Esophagus (tissue), 2 donors: Measurements from ENCODE around the gene MEF2D. TPM values are rescaled to one million over a fixed set of nuclear protein-coding genes. Genes with fewer than 3 reads are reported as not detected.

Experiments
- H3K27ac ChIP-seq, 2 donors: one replicate each; pipeline ENCODE4 v1.5.1; 2013; ENCODE audit warnings: low read depth in 2 of 2, mild to moderate bottlenecking in 2 of 2, inconsistent platforms in 1 of 2, low read length in 1 of 2, moderate library complexity in 1 of 2
- H3K27me3 ChIP-seq, 2 donors: one replicate each; pipeline ENCODE4 v1.6.1; 2013; ENCODE audit warnings: low read length in 2 of 2, control low read depth in 1 of 2, mild to moderate bottlenecking in 1 of 2; ENCODE audit not compliant: insufficient read depth in 2 of 2, control insufficient read depth in 1 of 2
- H3K36me3 ChIP-seq, 2 donors: one replicate each; pipeline ENCODE4 v1.6.1; 2013; ENCODE audit warnings: low read length in 1 of 2; ENCODE audit not compliant: control insufficient read depth in 2 of 2, insufficient read depth in 2 of 2
- H3K4me1 ChIP-seq, 2 donors: one replicate each; pipeline ENCODE4 v1.6.1; 2013; ENCODE audit warnings: low read length in 1 of 2; ENCODE audit not compliant: control insufficient read depth in 2 of 2, insufficient read depth in 2 of 2
- H3K4me3 ChIP-seq, 2 donors: one replicate each; pipeline ENCODE4 v1.5.1; 2013; ENCODE audit warnings: low read length in 2 of 2, mild to moderate bottlenecking in 2 of 2, low read depth in 1 of 2, moderate library complexity in 1 of 2
- H3K9me3 ChIP-seq, 2 donors: one replicate each; pipeline ENCODE4 v1.6.1; 2013; ENCODE audit warnings: mild to moderate bottlenecking in 2 of 2, low read depth in 1 of 2, low read length in 1 of 2, moderate library complexity in 1 of 2; ENCODE audit not compliant: control insufficient read depth in 2 of 2, insufficient read depth in 1 of 2
- WGBS, 2 donors: extraction: QIAGEN DNeasy Blood & Tissue Kit; methylation state at CpG; one replicate each; pipeline ENCODE4 v1.1.7; 2013; 5-methylcytosine and 5-hydroxymethylcytosine counted together
- polyA plus RNA-seq, 2 donors: library from polyadenylated mRNA; stranded (reverse); fragments of 200-250 nt; gene quantifications; one replicate each; pipeline ENCODE4 v1.2.3, GENCODE V29; 2013
- donor health status: healthy with polysubstance abuse.
- donor health status: Bipolar disorder and iron deficiency.

Gene MEF2D
- polyA plus RNA-seq: 10 to 100 TPM in 1 of 2 donors, 1 to 10 TPM in 1; 8.5 to 13.5 TPM

GRCh38 chr1:156500543-156500792 lies at the start of gene MEF2D:
Gene MEF2D, minus strand, starts transcription at chr1:156500775. Its CDS starts 17,483 bp downstream, at chr1:156483292.
- WGBS, 2 donors: 0 to 1% methylated on average over 19 to 27 of the region's 27 CpGs
- no peaks in the 10 kb centered on the region for H3K27me3 ChIP-seq
- peaks cover 5 to 39% of the 10 kb centered on the region in 2 donors for H3K4me1 ChIP-seq
- H3K9me3 ChIP-seq: no peaks in the 10 kb centered on the region
- no peaks in the 10 kb centered on the region for H3K36me3 ChIP-seq
- peak within 1 kb of the TSS; percentile 79 to 92 for H3K4me3 ChIP-seq
- peak within 1 kb of the TSS; percentile 99 for H3K27ac ChIP-seq

DNA sequence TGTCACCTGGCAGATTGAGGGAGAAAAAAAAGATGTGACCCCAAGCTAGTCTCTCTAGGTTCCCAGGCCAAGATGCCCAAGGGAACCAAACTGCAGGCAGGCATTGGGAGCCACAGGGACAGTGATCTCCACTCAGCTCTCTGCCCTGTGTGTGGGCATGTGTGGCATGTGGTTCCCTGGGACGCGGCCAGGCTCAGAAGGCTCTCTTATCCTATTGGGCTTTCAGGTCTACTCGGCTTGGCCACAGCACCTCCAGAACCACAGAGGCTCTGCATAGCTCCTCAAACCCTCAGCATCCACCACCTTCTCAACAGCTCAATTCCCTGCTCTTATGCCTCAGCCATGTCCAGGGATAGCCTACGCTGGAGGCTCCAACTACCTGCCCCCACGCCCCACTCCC lies 49.8 kb upstream of the MEF2D start:
- H3K36me3 ChIP-seq: peaks cover 0 to 7% of the 10 kb centered on the region in 2 donors
- WGBS, 2 donors: 82 to 83% methylated on average over 5 of the region's 5 CpGs
- H3K4me1 ChIP-seq: no peaks in the 10 kb centered on the region
- H3K27me3 ChIP-seq: no peaks in the 10 kb centered on the region
- no peak overlapping the region for H3K27ac ChIP-seq
- H3K4me3 ChIP-seq: no peak overlapping the region
- H3K9me3 ChIP-seq: no peaks in the 10 kb centered on the region

DNA sequence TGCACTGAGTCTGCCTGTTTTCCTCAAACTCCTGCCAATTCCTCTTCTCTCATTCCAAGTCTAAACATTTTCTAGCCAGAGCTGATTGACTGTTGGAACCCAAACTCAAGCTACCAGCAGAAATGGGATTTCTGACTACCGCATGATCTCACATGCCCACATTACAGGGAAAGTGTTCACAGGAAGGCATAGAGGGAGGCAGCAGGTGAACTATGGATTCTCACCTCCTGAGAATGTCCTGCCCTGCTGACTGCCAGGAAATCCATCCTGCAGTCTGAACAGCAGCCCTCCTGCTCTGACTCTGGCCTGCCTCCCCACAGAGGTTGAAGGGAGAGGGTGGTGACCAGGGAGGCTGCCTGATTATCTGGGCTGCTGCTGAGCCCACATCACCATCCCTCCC lies 49.3 kb upstream of the MEF2D start:
- H3K27ac ChIP-seq: no peak overlapping the region
- peaks cover 0 to 7% of the 10 kb centered on the region in 2 donors for H3K36me3 ChIP-seq
- no peak overlapping the region for H3K4me3 ChIP-seq
- H3K27me3 ChIP-seq: no peaks in the 10 kb centered on the region
- no peaks in the 10 kb centered on the region for H3K4me1 ChIP-seq
- 67 to 70% methylated on average over 1 of the region's 1 CpG for WGBS, 2 donors
- no peaks in the 10 kb centered on the region for H3K9me3 ChIP-seq

- Histone ChIP-seq H3K4me3 (no peak overlapping the region), H3K36me3 (peaks cover 0 to 7% of the 10 kb centered on the region in 2 donors), H3K9me3 (no peaks in the 10 kb centered on the region), H3K27me3 (no peaks in the 10 kb centered on the region), H3K27ac (no peak overlapping the region), H3K4me1 (no peaks in the 10 kb centered on the region)
- WGBS, 2 donors: 86 to 88% methylated on average over 2 of the region's 2 CpGs
Observed at GRCh38 chr1:156549390-156549789, 48.8 kb upstream of the MEF2D start.

DNA sequence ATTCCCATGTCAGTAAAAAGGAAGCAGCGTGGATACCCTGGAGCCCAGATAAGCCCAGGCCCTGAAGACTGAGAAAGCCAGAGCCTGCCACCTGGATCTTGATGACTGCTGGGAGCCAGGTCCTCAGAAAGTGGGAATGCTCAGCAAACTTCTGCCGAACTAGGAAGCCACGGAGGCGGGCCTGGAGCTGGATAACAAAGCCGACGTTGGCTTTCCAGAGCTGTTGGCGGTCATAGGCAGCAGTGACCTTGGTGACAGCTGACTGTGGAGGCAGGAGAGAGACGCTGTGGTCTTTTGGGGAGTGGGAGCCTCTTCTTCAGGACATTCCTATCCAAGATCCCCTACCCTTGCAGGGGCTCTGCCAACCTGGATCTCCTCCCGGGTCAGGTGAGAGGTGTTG lies 47.4 kb upstream of the MEF2D start:
- H3K27me3 ChIP-seq: no peaks in the 10 kb centered on the region
- H3K4me3 ChIP-seq: no peak overlapping the region
- no peak overlapping the region for H3K27ac ChIP-seq
- WGBS, 2 donors: 84 to 92% methylated on average over 9 of the region's 9 CpGs
- H3K4me1 ChIP-seq: no peaks in the 10 kb centered on the region
- peaks cover 0 to 7% of the 10 kb centered on the region in 2 donors for H3K36me3 ChIP-seq
- H3K9me3 ChIP-seq: no peaks in the 10 kb centered on the region

GRCh38 chr1:156547434-156547833 lies 46.9 kb upstream of the MEF2D start:
- Histone ChIP-seq H3K4me1 (no peaks in the 10 kb centered on the region), H3K27ac (no peak overlapping the region), H3K36me3 (peaks cover 0 to 7% of the 10 kb centered on the region in 2 donors), H3K27me3 (no peaks in the 10 kb centered on the region), H3K9me3 (no peaks in the 10 kb centered on the region), H3K4me3 (no peak overlapping the region)
- 96% methylated on average over 4 of the region's 4 CpGs for WGBS, 2 donors

DNA sequence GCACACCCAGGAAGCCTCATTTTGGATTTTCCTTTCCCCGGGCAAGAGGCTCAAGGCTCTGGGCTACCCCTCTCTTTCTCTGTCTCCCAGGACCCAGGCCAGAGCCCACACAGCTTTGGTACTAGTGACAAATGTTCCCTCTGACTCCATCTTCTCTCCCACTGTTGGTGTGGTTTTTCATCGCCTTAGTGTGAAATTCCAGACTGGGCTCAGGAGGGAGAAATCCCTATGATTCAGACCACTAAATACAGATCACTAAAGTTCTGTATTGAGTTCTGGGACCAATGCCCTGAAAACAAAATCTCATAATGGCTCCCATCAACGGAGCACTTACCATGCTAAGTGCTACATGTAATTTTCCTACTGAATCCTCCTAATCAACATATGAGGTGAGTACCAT lies 45.7 kb upstream of the MEF2D start:
- Histone ChIP-seq H3K27ac (no peak overlapping the region), H3K4me3 (no peak overlapping the region), H3K27me3 (no peaks in the 10 kb centered on the region), H3K36me3 (peaks cover 0 to 7% of the 10 kb centered on the region in 2 donors), H3K4me1 (no peaks in the 10 kb centered on the region), H3K9me3 (no peaks in the 10 kb centered on the region)
- 87 to 98% methylated on average over 3 of the region's 3 CpGs for WGBS, 2 donors

DNA sequence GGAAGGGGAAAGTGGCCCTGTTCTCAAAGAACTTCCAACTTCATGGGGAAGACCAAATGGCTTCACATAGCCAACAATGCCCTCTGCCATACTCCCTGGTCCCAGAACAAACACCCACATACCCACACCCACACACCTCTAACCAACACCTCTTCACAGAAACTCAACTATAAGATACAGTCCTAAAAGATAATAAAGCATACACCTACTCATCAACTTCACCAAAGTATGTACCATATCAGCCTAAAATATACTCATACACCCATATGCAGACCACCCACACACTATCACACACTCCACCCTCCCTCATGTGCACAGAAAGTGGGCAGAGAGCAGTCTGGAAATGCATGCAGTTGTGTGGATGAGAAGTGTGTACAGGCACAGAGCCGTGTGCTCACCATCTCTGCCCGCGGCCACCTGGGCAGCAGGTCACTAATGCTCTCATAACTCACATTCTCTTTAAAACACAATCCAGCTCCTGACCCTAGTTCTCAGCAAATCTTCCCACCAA lies 44.1 kb upstream of the MEF2D start:
- WGBS, 2 donors: 97 to 98% methylated on average over 3 of the region's 3 CpGs
- H3K27ac ChIP-seq: no peak overlapping the region
- no peaks in the 10 kb centered on the region for H3K4me1 ChIP-seq
- peaks cover 0 to 7% of the 10 kb centered on the region in 2 donors for H3K36me3 ChIP-seq
- no peaks in the 10 kb centered on the region for H3K9me3 ChIP-seq
- no peak overlapping the region for H3K4me3 ChIP-seq
- no peaks in the 10 kb centered on the region for H3K27me3 ChIP-seq

GRCh38 chr1:156543066-156543465 lies 42.5 kb upstream of the MEF2D start:
- H3K27me3 ChIP-seq: no peaks in the 10 kb centered on the region
- WGBS, 2 donors: 75 to 94% methylated on average over 1 of the region's 1 CpG

GRCh38 chr1:156540955-156541354 lies 40.4 kb upstream of the MEF2D start:
- Histone ChIP-seq H3K27me3 (no peaks in the 10 kb centered on the region), H3K9me3 (no peaks in the 10 kb centered on the region), H3K4me1 (no peaks in the 10 kb centered on the region), H3K4me3 (no peak overlapping the region), H3K36me3 (peaks cover 0 to 2% of the 10 kb centered on the region in 2 donors), H3K27ac (no peak overlapping the region)
- WGBS, 2 donors: 88 to 90% methylated on average over 2 of the region's 2 CpGs

More at GRCh38 chr1:156543066-156543465, 42.5 kb upstream of the MEF2D start:
- no peak overlapping the region for H3K4me3 ChIP-seq
- H3K9me3 ChIP-seq: no peaks in the 10 kb centered on the region
- H3K4me1 ChIP-seq: no peaks in the 10 kb centered on the region
- no peak overlapping the region for H3K27ac ChIP-seq
- H3K36me3 ChIP-seq: peaks cover 0 to 5% of the 10 kb centered on the region in 2 donors
